GM21825 (cell line): ENCODE data around the gene SLC9A3.

Source experiments
- ATAC-seq: cut with Tn5 transposase; IDR thresholded peaks from one replicate; pipeline ENCODE4 v1.9.1; 2021; ENCODE audit warnings: mild to moderate bottlenecking, moderate library complexity; ENCODE audit not compliant: unreplicated experiment

The SLC9A3 gene

GRCh38 chr5:555058-555623 is 30.9 kb upstream of the SLC9A3 start:
- ATAC-seq: no peak

- no peak for ATAC-seq
Measured at GRCh38 chr5:554284-554988, 30.2 kb upstream of the SLC9A3 start.

- ATAC-seq: no peak
Measured at GRCh38 chr5:553874-554273, 29.6 kb upstream of the SLC9A3 start.

GRCh38 chr5:551406-551805 is 27.2 kb upstream of the SLC9A3 start:
- no peak for ATAC-seq

- no peak for ATAC-seq
Measured at GRCh38 chr5:549229-549628, 25.0 kb upstream of the SLC9A3 start.

- no peak for ATAC-seq
Measured at GRCh38 chr5:548256-548655, 24.0 kb upstream of the SLC9A3 start.

GRCh38 chr5:547086-547924 is 23.1 kb upstream of the SLC9A3 start:
- no peak for ATAC-seq

- ATAC-seq: no peak
Measured at GRCh38 chr5:546376-546908, 22.2 kb upstream of the SLC9A3 start.

GRCh38 chr5:545641-546375 is 21.6 kb upstream of the SLC9A3 start:
- ATAC-seq: no peak

GRCh38 chr5:544675-545355 is 20.6 kb upstream of the SLC9A3 start:
- no peak for ATAC-seq

- peak; percentile 88 for ATAC-seq
Measured at GRCh38 chr5:543755-544674, 19.8 kb upstream of the SLC9A3 start.

GRCh38 chr5:543351-543750 is 19.1 kb upstream of the SLC9A3 start:
- ATAC-seq: no peak

- ATAC-seq: no peak
Measured at GRCh38 chr5:542319-543311, 18.4 kb upstream of the SLC9A3 start.

- no peak for ATAC-seq
Measured at GRCh38 chr5:541539-542318, 17.5 kb upstream of the SLC9A3 start.

- no peak for ATAC-seq
Measured at GRCh38 chr5:540906-541538, 16.8 kb upstream of the SLC9A3 start.

- no peak for ATAC-seq
Measured at GRCh38 chr5:540071-540905, 16.0 kb upstream of the SLC9A3 start.
